Measurements from ENCODE around the gene MARCHF2. TPM values are rescaled to one million over a fixed set of nuclear protein-coding genes. Genes with fewer than 3 reads are reported as not detected.
"Not testable (repeated sequence)": the region's sequence is repeated elsewhere in the genome, so short reads cannot be mapped to it uniquely, and the experiment has no call there.

The MARCHF2 gene
- total RNA-seq, 2 experiments from 2014 or later = 14.5 to 16.0 TPM

GRCh38 chr19:8425331-8425730, 12.2 kb downstream of the MARCHF2 start:
- H3K27me3 Mint-ChIP-seq; H3K9me3 Mint-ChIP-seq; CTCF ChIA-PET; H3K27ac Mint-ChIP-seq; H3K4me3 Mint-ChIP-seq; H3K4me1 Mint-ChIP-seq (ENCODE audit: low read depth); H3K36me3 Mint-ChIP-seq; POLR2A ChIA-PET; intact Hi-C loops (cut with micrococcal nuclease); DNase-seq: not testable (repeated sequence)

- CTCF ChIA-PET = interaction anchor here (0.6 to 1.1 kb wide), 3 partner anchors 12 to 270 kb away, joined by 3 to 6 read pairs (median 3); partner anchors contain the start of gene MARCHF2
- Mint-ChIP-seq H3K27me3 (no peaks in the 10 kb centered on the region), H3K4me1 (ENCODE audit: low read depth) (no peaks in the 10 kb centered on the region), H3K36me3 (peaks cover 2% of the 10 kb centered on the region), H3K9me3 (no peaks in the 10 kb centered on the region), H3K27ac (no peak overlapping the region), H3K4me3 (no peak overlapping the region)
- intact Hi-C loops (cut with micrococcal nuclease) = no loop called here
- POLR2A ChIA-PET = no interaction called here
- DNase-seq = no peak
Observed at GRCh38 chr19:8426283-8426682, 13.2 kb downstream of the MARCHF2 start.

GRCh38 chr19:8429044-8429443, 15.9 kb downstream of the MARCHF2 start:
- Mint-ChIP-seq H3K27ac (no peak overlapping the region), H3K4me1 (ENCODE audit: low read depth) (no peaks in the 10 kb centered on the region), H3K27me3 (no peaks in the 10 kb centered on the region), H3K36me3 (peaks cover 2% of the 10 kb centered on the region), H3K4me3 (no peak overlapping the region), H3K9me3 (no peaks in the 10 kb centered on the region)
- CTCF ChIA-PET = no interaction called here
- POLR2A ChIA-PET = no interaction called here
- DNase-seq = no peak
- intact Hi-C loops (cut with micrococcal nuclease) = no loop called here

GRCh38 chr19:8429826-8430225, 16.7 kb downstream of the MARCHF2 start:
- Mint-ChIP-seq H3K4me1 (ENCODE audit: low read depth) (no peaks in the 10 kb centered on the region), H3K4me3 (no peak overlapping the region), H3K27me3 (no peaks in the 10 kb centered on the region), H3K9me3 (no peaks in the 10 kb centered on the region), H3K27ac (no peak overlapping the region), H3K36me3 (peaks cover 2% of the 10 kb centered on the region)
- POLR2A ChIA-PET = no interaction called here
- CTCF ChIA-PET = no interaction called here
- intact Hi-C loops (cut with micrococcal nuclease) = no loop called here
- no peak for DNase-seq

GRCh38 chr19:8430650-8431049, 17.5 kb downstream of the MARCHF2 start:
- Mint-ChIP-seq H3K4me3 (no peak overlapping the region), H3K27me3 (no peaks in the 10 kb centered on the region), H3K27ac (no peak overlapping the region), H3K9me3 (no peaks in the 10 kb centered on the region), H3K4me1 (ENCODE audit: low read depth) (peaks cover 4% of the 10 kb centered on the region), H3K36me3 (peaks cover 2% of the 10 kb centered on the region)
- CTCF ChIA-PET = no interaction called here
- intact Hi-C loops (cut with micrococcal nuclease) = no loop called here
- POLR2A ChIA-PET = no interaction called here
- no peak for DNase-seq

- H3K36me3 Mint-ChIP-seq = no peaks in the 10 kb centered on the region
- no peak overlapping the region for H3K27ac Mint-ChIP-seq
- H3K4me3 Mint-ChIP-seq = no peak overlapping the region
- ChIA-PET POLR2A (no interaction called here), CTCF (interaction anchor here (0.8 kb wide), 1 partner anchor 24 kb away, joined by 3 read pairs; no protein-coding TSS in a partner anchor)
- intact Hi-C loops (cut with micrococcal nuclease) = no loop called here
- DNase-seq = no peak
- H3K9me3 Mint-ChIP-seq = no peaks in the 10 kb centered on the region
- peaks cover 7% of the 10 kb centered on the region for H3K4me1 Mint-ChIP-seq (ENCODE audit: low read depth)
- no peaks in the 10 kb centered on the region for H3K27me3 Mint-ChIP-seq
Observed at GRCh38 chr19:8438236-8438635, 25.1 kb downstream of the MARCHF2 start.

GRCh38 chr19:8441725-8442544, 28.8 kb downstream of the MARCHF2 start:
- no peak for DNase-seq
- Mint-ChIP-seq H3K9me3 (no peaks in the 10 kb centered on the region), H3K27me3 (no peaks in the 10 kb centered on the region), H3K4me3 (no peak overlapping the region), H3K36me3 (peaks cover 16% of the 10 kb centered on the region), H3K4me1 (ENCODE audit: low read depth) (peaks cover 16% of the 10 kb centered on the region), H3K27ac (no peak overlapping the region)
- POLR2A ChIA-PET = interaction anchor here (0.8 kb wide), 1 partner anchor 28 kb away, joined by 3 read pairs; no protein-coding TSS in a partner anchor
- intact Hi-C loops (cut with micrococcal nuclease) = no loop called here
- CTCF ChIA-PET = interaction anchor here (0.6 to 1.5 kb wide), 3 partner anchors 25 to 87 kb away, joined by 3 read pairs; no protein-coding TSS in a partner anchor

GRCh38 chr19:8444140-8444676, 31.1 kb downstream of the MARCHF2 start:
- peaks cover 33% of the 10 kb centered on the region for H3K4me1 Mint-ChIP-seq (ENCODE audit: low read depth)
- POLR2A ChIA-PET = interaction anchor here (0.8 to 3.1 kb wide), 10 partner anchors 21 to 132 kb away, joined by 3 to 16 read pairs (median 4); partner anchors contain the start of genes MARCHF2, RPS28 and ZNF414
- CTCF ChIA-PET = interaction anchor here (0.6 to 4.2 kb wide), 9 partner anchors 12 to 501 kb away, joined by 3 to 43 read pairs (median 5); partner anchors contain the start of genes MARCHF2 and TIMM44

GRCh38 chr19:8444677-8445487, 31.8 kb downstream of the MARCHF2 start, which contains the start of gene HNRNPM:
Gene HNRNPM, plus strand, starts transcription at chr19:8444975. Its CDS starts 24 bp downstream, at chr19:8444999.
- peaks cover 37% of the 10 kb centered on the region for H3K4me1 Mint-ChIP-seq (ENCODE audit: low read depth)
- ChIA-PET POLR2A (interaction anchor here (0.8 to 3.1 kb wide), 11 partner anchors 13 to 131 kb away, joined by 3 to 16 read pairs (median 5); partner anchors contain the start of genes MARCHF2, RPS28 and ZNF414), CTCF (interaction anchor here (0.6 to 4.2 kb wide), 10 partner anchors 11 to 501 kb away, joined by 3 to 43 read pairs (median 5); partner anchors contain the start of genes MARCHF2 and TIMM44)
- H3K9me3 Mint-ChIP-seq = no peaks in the 10 kb centered on the region
- intact Hi-C loops (cut with micrococcal nuclease) = loop anchor here (1.0 to 5.0 kb wide), 4 partner anchors 32 to 132 kb away; partner anchors contain the start of genes MARCHF2, MYO1F and RAB11B
- H3K4me3 Mint-ChIP-seq = peak within 1 kb of the TSS; percentile 90
- peak within 1 kb of the TSS; percentile 98 for H3K27ac Mint-ChIP-seq
- no peaks in the 10 kb centered on the region for H3K27me3 Mint-ChIP-seq
- peak; percentile 100 for DNase-seq
- H3K36me3 Mint-ChIP-seq = peaks cover 28% of the 10 kb centered on the region

More at GRCh38 chr19:8444140-8444676, 31.1 kb downstream of the MARCHF2 start:
- not testable (repeated sequence) for DNase-seq, H3K9me3 Mint-ChIP-seq, H3K27me3 Mint-ChIP-seq
- Mint-ChIP-seq H3K36me3 (peaks cover 27% of the 10 kb centered on the region), H3K4me3 (peak overlapping the region; percentile 90), H3K27ac (peak overlapping the region; percentile 98)
- intact Hi-C loops (cut with micrococcal nuclease) = loop anchor here (1.0 to 2.0 kb wide), 3 partner anchors 31 to 71 kb away; partner anchors contain the start of genes MARCHF2 and RAB11B

- intact Hi-C loops (cut with micrococcal nuclease) = loop anchor here (2.0 to 5.0 kb wide), 2 partner anchors 55 to 132 kb away; partner anchors contain the start of genes MYO1F and RAB11B
- CTCF ChIA-PET = interaction anchor here (0.8 to 4.2 kb wide), 7 partner anchors 32 to 141 kb away, joined by 3 to 43 read pairs (median 3); partner anchors contain the start of gene MARCHF2
Observed at GRCh38 chr19:8445488-8446001, 32.4 kb downstream of the MARCHF2 start.

More at GRCh38 chr19:8445488-8446001, 32.4 kb downstream of the MARCHF2 start:
- Mint-ChIP-seq H3K9me3 (no peaks in the 10 kb centered on the region), H3K27me3 (no peaks in the 10 kb centered on the region), H3K4me3 (peak overlapping the region; percentile 81), H3K36me3 (peaks cover 30% of the 10 kb centered on the region), H3K4me1 (ENCODE audit: low read depth) (peaks cover 41% of the 10 kb centered on the region), H3K27ac (peak overlapping the region; percentile 89)
- peak; percentile 62 for DNase-seq
- POLR2A ChIA-PET = interaction anchor here (1.3 to 3.1 kb wide), 8 partner anchors 12 to 131 kb away, joined by 4 to 16 read pairs (median 7); partner anchors contain the start of genes MARCHF2, RPS28 and ZNF414
